GM21360 (cell line): ENCODE measurements around the gene MTA2.
A peak's percentile ranks its signal among the peaks of the same experiment; 100 is the strongest.
"Not testable (repeated sequence)": the region's sequence is repeated elsewhere in the genome, so short reads cannot be mapped to it uniquely, and the experiment has no call there.

Experiments
- ATAC-seq: cut with Tn5 transposase; IDR thresholded peaks from one replicate; pipeline ENCODE4 v1.9.1; 2021; ENCODE audit warnings: mild to moderate bottlenecking, moderate library complexity; ENCODE audit not compliant: unreplicated experiment

Gene MTA2

GRCh38 chr11:62601372-62602140 lies at the start of gene MTA2:
Gene MTA2, minus strand, starts transcription at chr11:62601865. Its CDS starts 415 bp downstream, at chr11:62601450.
- peak; percentile 67 for ATAC-seq

GRCh38 chr11:62650283-62650682 lies 48.6 kb upstream of the MTA2 start:
- not testable (repeated sequence) for ATAC-seq

GRCh38 chr11:62649486-62649885 lies 47.8 kb upstream of the MTA2 start:
- no peak for ATAC-seq

- ATAC-seq, result no peak
Observed at GRCh38 chr11:62648967-62649364, 47.3 kb upstream of the MTA2 start.

GRCh38 chr11:62648185-62648966 lies 46.7 kb upstream of the MTA2 start:
- ATAC-seq, result no peak

- no peak for ATAC-seq
Observed at GRCh38 chr11:62647609-62648005, 45.9 kb upstream of the MTA2 start.

GRCh38 chr11:62646825-62647608 lies 45.4 kb upstream of the MTA2 start:
- ATAC-seq, result no peak

- ATAC-seq, result peak; percentile 95
Observed at GRCh38 chr11:62645946-62646824, 44.5 kb upstream of the MTA2 start, which contains the start of gene GANAB. Gene GANAB, minus strand, starts transcription at chr11:62646613. Its CDS starts 14 bp downstream, at chr11:62646599.

GRCh38 chr11:62645671-62645945 lies 43.9 kb upstream of the MTA2 start:
- no peak for ATAC-seq

- no peak for ATAC-seq
Observed at GRCh38 chr11:62644220-62644619, 42.6 kb upstream of the MTA2 start.

GRCh38 chr11:62632492-62632891 lies 30.8 kb upstream of the MTA2 start:
- ATAC-seq, result no peak

GRCh38 chr11:62627713-62628112 lies 26.0 kb upstream of the MTA2 start:
- no peak for ATAC-seq

- ATAC-seq, result no peak
Observed at GRCh38 chr11:62622476-62623089, 20.9 kb upstream of the MTA2 start.

GRCh38 chr11:62621567-62622470 lies 20.2 kb upstream of the MTA2 start, which contains the start of gene B3GAT3:
Gene B3GAT3, minus strand, starts transcription at chr11:62621986. Its CDS starts 39 bp downstream, at chr11:62621947.
- peak; percentile 90 for ATAC-seq

- no peak for ATAC-seq
Observed at GRCh38 chr11:62621027-62621566, 19.4 kb upstream of the MTA2 start.

GRCh38 chr11:62616957-62617356 lies 15.3 kb upstream of the MTA2 start:
- ATAC-seq, result not testable (repeated sequence)

- no peak for ATAC-seq
Observed at GRCh38 chr11:62615521-62615920, 13.9 kb upstream of the MTA2 start.

GRCh38 chr11:62614275-62614674 lies 12.6 kb upstream of the MTA2 start:
- no peak for ATAC-seq
